Left lung (tissue), 10 donors: ENCODE measurements around the gene MARK2. TPM values are rescaled to one million over a fixed set of nuclear protein-coding genes. Genes with fewer than 3 reads are reported as not detected.

ENCODE experiments used
- ATAC-seq: fragments of 200-7000 bp; cut with Tn5 transposase; one replicate; pipeline ENCODE4 v1.9.1; 2020; ENCODE audit warnings: moderate library complexity
- DNase-seq, 4 donors: peaks; one replicate each; pipeline ENCODE4 v3.0.0-alpha.2; 2013 to 2020
- H3K27ac ChIP-seq, 2 donors: fragments of 200-600 bp; sonication (generic) in 1 of 2; one replicate each; pipeline versions ENCODE4 v1.5.0 to v1.8.0; 2020 to 2021
- H3K27me3 ChIP-seq, 2 donors: fragments of 200-600 bp; sonication (generic) in 1 of 2; one replicate each; pipeline versions ENCODE4 v1.5.0 to v1.8.0; 2020 to 2021
- H3K36me3 ChIP-seq, 2 donors: fragments of 200-600 bp; sonication (generic) in 1 of 2; one replicate each; pipeline versions ENCODE4 v1.5.0 to v1.8.0; 2020 to 2021
- H3K4me1 ChIP-seq, 2 donors: fragments of 200-600 bp; one replicate each; pipeline ENCODE4 v1.8.0; 2021
- H3K4me3 ChIP-seq, 2 donors: fragments of 200-600 bp; sonication (generic) in 1 of 2; one replicate each; pipeline versions ENCODE4 v1.5.0 to v1.8.0; 2020 to 2021; ENCODE audit warnings: mild to moderate bottlenecking in 1 of 2
- H3K9me3 ChIP-seq, 2 donors: fragments of 200-600 bp; sonication (generic) in 1 of 2; one replicate each; pipeline versions ENCODE4 v1.5.0 to v1.8.0; 2020 to 2021
- CTCF ChIP-seq, 2 donors: fragments of 200-600 bp; sonication (generic) in 1 of 2; IDR thresholded peaks; one replicate each; pipeline versions ENCODE4 v1.5.0 to v1.8.0; 2021; ENCODE audit warnings: antibody characterized with exemption in 2 of 2
- intact Hi-C, 2 donors: fragments of 100-400 bp; cut with DNase I; formaldehyde crosslinking; loops; one replicate each; pipeline versions ENCODE4 v1.11.2 to v1.14.2; 2022
- polyA plus RNA-seq, 6 donors: library from polyadenylated mRNA; unstranded; fragments of 120-200 nt; gene quantifications; one replicate each; pipeline ENCODE4 v1.2.1, GENCODE V29; 2013; ENCODE audit not compliant: insufficient read length in 6 of 6
- total RNA-seq, 2 donors: library from RNA; stranded (reverse); fragmentation: NEBNext Ultra II Directional; extraction: Animal tissue kit (Norgen Biotek cat#: 25700); gene quantifications; one replicate each; pipeline ENCODE4 v1.2.1, GENCODE V29; 2021
- donor health status: DM: no; HTN: yes; CAD: no.
- donor health status: DM: no; HTN: no; CAD: no.

MARK2 gene
- total and polyA plus RNA-seq, 8 donors = 29.0 to 45.5 (median 33.6) TPM

- no peak for DNase-seq
- Histone ChIP-seq H3K4me1 (peaks cover 17 to 32% of the 10 kb centered on the region in 2 donors), H3K27ac (no peak overlapping the region), H3K4me3 (no peak overlapping the region), H3K27me3 (peaks cover 0 to 5% of the 10 kb centered on the region in 2 donors), H3K36me3 (peaks cover 0 to 52% of the 10 kb centered on the region in 2 donors), H3K9me3 (no peaks in the 10 kb centered on the region)
- intact Hi-C loops = no loop called here
- no peak for TF ChIP-seq CTCF (IDR thresholded peaks at IDR 0.05)
- ATAC-seq = no peak
Observed at GRCh38 chr11:63816732-63817131, 22.2 kb upstream of the MARK2 start.

GRCh38 chr11:63817758-63818498 is 21.0 kb upstream of the MARK2 start:
- DNase-seq (no peak), ATAC-seq (no peak)
- Histone ChIP-seq H3K9me3 (no peaks in the 10 kb centered on the region), H3K27me3 (peaks cover 0 to 5% of the 10 kb centered on the region in 2 donors), H3K4me1 (peaks cover 13 to 24% of the 10 kb centered on the region in 2 donors), H3K36me3 (peaks cover 0 to 64% of the 10 kb centered on the region in 2 donors), H3K4me3 (no peak overlapping the region), H3K27ac (no peak overlapping the region)
- intact Hi-C loops = no loop called here
- TF ChIP-seq CTCF (IDR thresholded peaks at IDR 0.05) = no peak

GRCh38 chr11:63818609-63819008 is 20.3 kb upstream of the MARK2 start:
- ATAC-seq (no peak), DNase-seq (no peak)
- Histone ChIP-seq H3K4me3 (no peak overlapping the region), H3K9me3 (no peaks in the 10 kb centered on the region), H3K27me3 (peaks cover 0 to 5% of the 10 kb centered on the region in 2 donors), H3K4me1 (peaks cover 13 to 23% of the 10 kb centered on the region in 2 donors), H3K27ac (no peak overlapping the region), H3K36me3 (peaks cover 0 to 71% of the 10 kb centered on the region in 2 donors)
- TF ChIP-seq CTCF (IDR thresholded peaks at IDR 0.05) = no peak
- intact Hi-C loops = no loop called here

- ATAC-seq = no peak
- no peak overlapping the region for H3K27ac ChIP-seq
- intact Hi-C loops = no loop called here
- no peaks in the 10 kb centered on the region for H3K4me1 ChIP-seq
- no peaks in the 10 kb centered on the region for H3K9me3 ChIP-seq
- no peaks in the 10 kb centered on the region for H3K27me3 ChIP-seq
- H3K36me3 ChIP-seq = peaks cover 0 to 94% of the 10 kb centered on the region in 2 donors
- no peak overlapping the region for H3K4me3 ChIP-seq
- no peak for TF ChIP-seq CTCF (IDR thresholded peaks at IDR 0.05)
- no peak for DNase-seq
Observed at GRCh38 chr11:63821411-63821810, 17.5 kb upstream of the MARK2 start.

GRCh38 chr11:63826471-63827190 is 12.3 kb upstream of the MARK2 start:
- no peaks in the 10 kb centered on the region for H3K27me3 ChIP-seq
- DNase-seq (no peak), ATAC-seq (no peak)
- H3K4me3 ChIP-seq = no peak overlapping the region
- H3K27ac ChIP-seq = no peak overlapping the region
- TF ChIP-seq CTCF (IDR thresholded peaks at IDR 0.05) = no peak
- H3K36me3 ChIP-seq = peaks cover 0 to 61% of the 10 kb centered on the region in 2 donors
- no peaks in the 10 kb centered on the region for H3K9me3 ChIP-seq
- intact Hi-C loops = no loop called here
- H3K4me1 ChIP-seq = no peaks in the 10 kb centered on the region
